ENCODE results near the gene KDM8.

The KDM8 gene

GRCh38 chr16:27231692-27232060, 28.4 kb downstream of the KDM8 start:
- DNase-seq = no peak

GRCh38 chr16:27232061-27232900, 29.0 kb downstream of the KDM8 start:
- no peak for DNase-seq

- no peak for DNase-seq
Measured at GRCh38 chr16:27232901-27233625, 29.7 kb downstream of the KDM8 start.

GRCh38 chr16:27233731-27234130, 30.4 kb downstream of the KDM8 start:
- no peak for DNase-seq

GRCh38 chr16:27234171-27234570, 30.8 kb downstream of the KDM8 start:
- DNase-seq = no peak

GRCh38 chr16:27234603-27235002, 31.3 kb downstream of the KDM8 start:
- DNase-seq = no peak

GRCh38 chr16:27235055-27235937, 32.0 kb downstream of the KDM8 start:
- peak; percentile 75 for DNase-seq

GRCh38 chr16:27235938-27236245, 32.6 kb downstream of the KDM8 start:
- DNase-seq = no peak

GRCh38 chr16:27236635-27237218, 33.4 kb downstream of the KDM8 start:
- no peak for DNase-seq

GRCh38 chr16:27237219-27238015, 34.1 kb downstream of the KDM8 start:
- DNase-seq = no peak

- no peak for DNase-seq
Measured at GRCh38 chr16:27238016-27238587, 34.8 kb downstream of the KDM8 start.

- no peak for DNase-seq
Measured at GRCh38 chr16:27238591-27238990, 35.3 kb downstream of the KDM8 start.

GRCh38 chr16:27239026-27239425, 35.7 kb downstream of the KDM8 start:
- DNase-seq = no peak

- no peak for DNase-seq
Measured at GRCh38 chr16:27239906-27240655, 36.8 kb downstream of the KDM8 start.

- peak; percentile 98 for DNase-seq
Measured at GRCh38 chr16:27240948-27241531, 37.7 kb downstream of the KDM8 start.

GRCh38 chr16:27241658-27242057, 38.3 kb downstream of the KDM8 start:
- no peak for DNase-seq

- no peak for DNase-seq
Measured at GRCh38 chr16:27242398-27242797, 39.1 kb downstream of the KDM8 start.

GRCh38 chr16:27242868-27243590, 39.7 kb downstream of the KDM8 start:
- peak; percentile 99 for DNase-seq

GRCh38 chr16:27243725-27244362, 40.5 kb downstream of the KDM8 start:
- no peak for DNase-seq
